H1 (cell line): ENCODE measurements around the gene AOPEP. TPM values are rescaled to one million over a fixed set of nuclear protein-coding genes. Genes with fewer than 3 reads are reported as not detected.

Experiments
- CTCF ChIA-PET: fragments of 300-600 bp; sonication (Branson Sonifier 250); formaldehyde crosslinking; loops from one replicate; lab custom pipeline; 2021; ENCODE audit not compliant: partially characterized antibody; lab: Charles Lee
- POLR2A ChIA-PET: fragments of 300-600 bp; sonication (Branson Sonifier 250); formaldehyde crosslinking; loops from one replicate; lab custom pipeline; 2021; ENCODE audit warnings: inconsistent platforms; ENCODE audit not compliant: partially characterized antibody; lab: Charles Lee
- DNase-seq, 2 experiments: peaks; one replicate each; pipeline versions ENCODE4 v3.0.0 to v3.0.0-alpha.2; 2010 to 2022; ENCODE audit warnings: low spot score in 2 of 2, low read depth in 1 of 2, mixed read lengths in 1 of 2
- FAIRE-seq: peaks from 2 replicates; lab custom pipeline; 2011; peaks lifted over from hg19 to GRCh38; lab: Jason Lieb, UNC
- H2AFZ ChIP-seq: 2 replicates; pipeline ENCODE4 v1.8.1; 2012; ENCODE audit warnings: low read length, inconsistent platforms
- H2AK5ac ChIP-seq: 2 replicates; pipeline ENCODE4 v1.6.1; 2013; ENCODE audit warnings: low read depth, low read length
- H2BK120ac ChIP-seq: replicated peaks from 2 replicates; pipeline ENCODE3; 2013; ENCODE audit warnings: low read depth, low read length, inconsistent platforms
- H2BK12ac ChIP-seq: 2 replicates; pipeline ENCODE4 v1.6.1; 2013; ENCODE audit warnings: low read depth, low read length
- H2BK15ac ChIP-seq: 2 replicates; pipeline ENCODE4 v1.6.1; 2013; ENCODE audit warnings: low read length
- H2BK20ac ChIP-seq: 2 replicates; pipeline ENCODE4 v1.6.1; 2013; ENCODE audit warnings: low read length
- H2BK5ac ChIP-seq: 2 replicates; pipeline ENCODE4 v1.6.1; 2013; ENCODE audit warnings: low read depth, low read length
- H3K14ac ChIP-seq: 2 replicates; pipeline ENCODE4 v1.6.1; 2013; ENCODE audit warnings: inconsistent platforms; ENCODE audit not compliant: insufficient read length
- H3K18ac ChIP-seq: 2 replicates; pipeline ENCODE4 v1.6.1; 2013; ENCODE audit warnings: low read length; ENCODE audit errors: extremely low read depth
- H3K23ac ChIP-seq: 2 replicates; pipeline ENCODE4 v1.6.1; 2013; ENCODE audit warnings: inconsistent platforms; ENCODE audit not compliant: insufficient read length
- H3K23me2 ChIP-seq: 2 replicates; pipeline ENCODE4 v1.6.1; 2013; ENCODE audit warnings: low read depth, low read length
- H3K27ac ChIP-seq: 2 replicates; pipeline ENCODE4 v1.6.1; 2011; ENCODE audit warnings: low read depth, low read length, inconsistent platforms
- H3K27me3 ChIP-seq, 4 experiments: replicated peaks in 1 of 4; 1 replicate in 1 of 4; 2 replicates in 3 of 4; pipeline versions ENCODE4 v1.6.1 to v1.8.1; 2011 to 2013; ENCODE audit warnings: low read length in 3 of 4, mild to moderate bottlenecking in 3 of 4, inconsistent platforms in 2 of 4, mixed read lengths in 2 of 4, moderate library complexity in 1 of 4; ENCODE audit not compliant: control insufficient read depth in 3 of 4, insufficient read depth in 3 of 4; ENCODE audit errors: extremely low read depth in 1 of 4
- H3K36me3 ChIP-seq, 4 experiments: 2 replicates each; pipeline versions ENCODE4 v1.6.1 to v1.8.1; 2011 to 2013; ENCODE audit warnings: mild to moderate bottlenecking in 4 of 4, low read length in 3 of 4, moderate library complexity in 2 of 4, control low read depth in 1 of 4, inconsistent platforms in 1 of 4; ENCODE audit not compliant: insufficient read depth in 4 of 4, control insufficient read depth in 2 of 4
- H3K4ac ChIP-seq: replicated peaks from 2 replicates; pipeline ENCODE3; 2013; ENCODE audit warnings: low read length, low read depth, mixed read lengths, inconsistent platforms; ENCODE audit not compliant: insufficient read length
- H3K4me1 ChIP-seq, 4 experiments: replicated peaks in 1 of 4; 1 replicate in 1 of 4; 2 replicates in 3 of 4; pipeline versions ENCODE4 v1.6.1 to v1.8.1; 2011 to 2013; ENCODE audit warnings: low read length in 3 of 4, inconsistent platforms in 2 of 4, mixed read lengths in 1 of 4; ENCODE audit not compliant: insufficient read depth in 4 of 4, control insufficient read depth in 3 of 4
- H3K4me2 ChIP-seq, 2 experiments: 2 replicates each; pipeline versions ENCODE4 v1.6.1 to v1.8.1; 2011 to 2013; ENCODE audit warnings: low read depth in 2 of 2, low read length in 2 of 2, control low read depth in 1 of 2, inconsistent platforms in 1 of 2, mild to moderate bottlenecking in 1 of 2; ENCODE audit not compliant: insufficient read depth in 1 of 2
- H3K4me3 ChIP-seq, 4 experiments: fragments of 200-600, 300-600 bp in 1 of 4; sonication (generic), shearing (Covaris generic), sonication (Bioruptor Twin) in 1 of 4; 2 replicates each; pipeline versions ENCODE4 v1.5.1 to v1.8.1; 2011 to 2016; ENCODE audit warnings: low read length in 4 of 4, low read depth in 3 of 4, control low read depth in 2 of 4, inconsistent platforms in 2 of 4, mild to moderate bottlenecking in 2 of 4, mixed read lengths in 1 of 4, moderate library complexity in 1 of 4; ENCODE audit not compliant: insufficient read depth in 2 of 4; ENCODE audit errors: extremely low read depth in 1 of 4
- H3K56ac ChIP-seq: replicated peaks from 2 replicates; pipeline ENCODE3; 2013; ENCODE audit warnings: low read depth, mild to moderate bottlenecking, mixed read lengths, low read length, inconsistent platforms; ENCODE audit not compliant: insufficient read length
- H3K79me1 ChIP-seq: 2 replicates; pipeline ENCODE4 v1.6.1; 2013; ENCODE audit warnings: low read depth, low read length, control low read depth
- H3K79me2 ChIP-seq, 2 experiments: 2 replicates each; pipeline versions ENCODE4 v1.6.1 to v1.8.1; 2012 to 2013; ENCODE audit warnings: low read length in 2 of 2, mild to moderate bottlenecking in 2 of 2, inconsistent platforms in 1 of 2; ENCODE audit not compliant: insufficient read depth in 2 of 2, control insufficient read depth in 1 of 2
- H3K9ac ChIP-seq, 4 experiments: replicated peaks in 1 of 4; 1 replicate in 1 of 4; 2 replicates in 3 of 4; pipeline versions ENCODE4 v1.6.1 to v1.8.1; 2011 to 2013; ENCODE audit warnings: low read depth in 3 of 4, low read length in 3 of 4, control low read depth in 2 of 4, mild to moderate bottlenecking in 2 of 4, moderate library complexity in 2 of 4, inconsistent platforms in 1 of 4; ENCODE audit errors: extremely low read depth in 1 of 4
- H3K9me3 ChIP-seq, 2 experiments: 2 replicates each; pipeline versions ENCODE4 v1.6.1 to v1.8.1; 2012 to 2013; ENCODE audit warnings: mild to moderate bottlenecking in 2 of 2, moderate library complexity in 2 of 2, control low read depth in 1 of 2, inconsistent platforms in 1 of 2, low read depth in 1 of 2, low read length in 1 of 2, mixed read lengths in 1 of 2; ENCODE audit not compliant: insufficient read depth in 2 of 2
- H4K20me1 ChIP-seq, 2 experiments: replicated peaks in 1 of 2; 2 replicates each; pipeline versions ENCODE3 to v1.8.1; 2011 to 2013; ENCODE audit warnings: inconsistent platforms in 2 of 2, low read length in 2 of 2, mild to moderate bottlenecking in 1 of 2; ENCODE audit not compliant: insufficient read depth in 2 of 2, control insufficient read depth in 1 of 2
- H4K5ac ChIP-seq: 2 replicates; pipeline ENCODE4 v1.6.1; 2013; ENCODE audit warnings: low read length, low read depth, mixed read lengths, inconsistent platforms; ENCODE audit not compliant: insufficient read length
- H4K8ac ChIP-seq: 2 replicates; pipeline ENCODE4 v1.8.0; 2013; ENCODE audit warnings: mild to moderate bottlenecking, moderate library complexity, low read length, inconsistent platforms; ENCODE audit not compliant: insufficient read depth; ENCODE audit errors: extremely low read depth
- H4K91ac ChIP-seq: replicated peaks from 2 replicates; pipeline ENCODE3; 2013; ENCODE audit warnings: low read length, mixed read lengths, inconsistent platforms; ENCODE audit not compliant: insufficient read length
- CTCF ChIP-seq, 3 experiments: IDR thresholded peaks; 1 replicate in 2 of 3; 2 replicates in 1 of 3; pipeline versions ENCODE4 v1.5.1 to v1.6.1; 2011; ENCODE audit warnings: low read length in 3 of 3, mild to moderate bottlenecking in 3 of 3, inconsistent platforms in 2 of 3, low read depth in 1 of 3, moderate library complexity in 1 of 3; ENCODE audit not compliant: insufficient read depth in 1 of 3; ENCODE audit errors: control extremely low read depth in 1 of 3
- EGR1 ChIP-seq: IDR thresholded peaks from 2 replicates; pipeline ENCODE4 v1.6.1; 2011; ENCODE audit warnings: low read depth, low read length, borderline replicate concordance
- FOSL1 ChIP-seq: IDR thresholded peaks from 2 replicates; pipeline ENCODE4 v1.6.1; 2011; ENCODE audit warnings: mild to moderate bottlenecking, low read depth, low read length, moderate library complexity; ENCODE audit not compliant: insufficient read depth
- PHF8 ChIP-seq: fragments of 200-600 bp; sonication (generic); conservative IDR thresholded peaks from 2 replicates; pipeline ENCODE4 v1.7.1; 2012; ENCODE audit warnings: low read depth, mild to moderate bottlenecking, inconsistent platforms, low read length, moderate library complexity
- RAD21 ChIP-seq, 2 experiments: IDR thresholded peaks in 1 of 2; conservative IDR thresholded peaks in 1 of 2; 2 replicates each; pipeline ENCODE4 v1.6.1; 2011; ENCODE audit warnings: low read depth in 2 of 2, low read length in 2 of 2, improper control_type of control experiment in 1 of 2, inconsistent platforms in 1 of 2, mild to moderate bottlenecking in 1 of 2, moderate library complexity in 1 of 2
- WGBS, 2 experiments: shearing (Covaris generic) in 1 of 2; methylation state at CpG; one replicate each; pipeline versions ENCODE4 v1.1.6 to v1.1.7; 2013 to 2015; ENCODE audit warnings: low lambda C conversion rate in 2 of 2, mixed read lengths in 2 of 2, inconsistent platforms in 1 of 2, low coverage in 1 of 2, missing lambda C conversion rate in 1 of 2; ENCODE audit not compliant: insufficient replicate concordance in 2 of 2, insufficient coverage in 1 of 2, insufficient read length in 1 of 2; ENCODE audit errors: extremely low coverage in 1 of 2, missing lambda C conversion rate in 1 of 2; 5-methylcytosine and 5-hydroxymethylcytosine counted together
- polyA plus RNA-seq, 7 experiments: library from polyadenylated mRNA; depleted of rRNA in 3 of 7; stranded (reverse) in 5 of 7; unstranded in 2 of 7; fragments of >200 nt in 5 of 7; fragments of 200-250 nt in 2 of 7; gene quantifications; 1 replicate in 5 of 7; 2 replicates in 1 of 7; 4 replicates in 1 of 7; pipeline versions ENCODE4 v1.2.1 to v1.2.3, GENCODE V29; 2011 to 2013; ENCODE audit warnings: missing spikeins in 2 of 7, mixed read lengths in 2 of 7
- total RNA-seq: library from RNA; stranded (reverse); fragmentation: NEBNext Ultra II Directional; extraction: Animal tissue kit (Norgen Biotek cat#: 25700); gene quantifications from 2 replicates; pipeline ENCODE4 v1.2.1, GENCODE V29; 2021

The AOPEP gene
- total and polyA plus RNA-seq, 2 of the 8 experiments (the other 6 are each of a cell fraction or from before 2014, with no cell fraction given) = 6.1 to 14.3 TPM

GRCh38 chr9:95116002-95116807 lies 389.7 kb downstream of the AOPEP start:
- no peak overlapping the region for H2BK12ac ChIP-seq
- CTCF ChIA-PET = interaction anchor here (0.6 to 9.5 kb wide), 33 partner anchors 9 to 484 kb away, joined by 3 to 141 read pairs (median 4); no protein-coding TSS in a partner anchor
- no peaks in the 10 kb centered on the region for H3K4me1 ChIP-seq

More at GRCh38 chr9:95116002-95116807, 389.7 kb downstream of the AOPEP start:
- TF ChIP-seq FOSL1 = no peak
- TF ChIP-seq RAD21 (IDR thresholded peaks at IDR 0.05 in 1 of 2, conservative IDR thresholded peaks at IDR 0.05 in 1 of 2; ENCODE audit: low read depth in 2 of 2, low read length in 2 of 2) = peak; percentile 75 to 78
- TF ChIP-seq CTCF (IDR thresholded peaks at IDR 0.05; ENCODE audit: control extremely low read depth in 1 of 3, insufficient read depth in 1 of 3, low read depth in 1 of 3, low read length in 3 of 3) = peak; percentile 30 to 77 (median 67)
- TF ChIP-seq EGR1 = no peak
- no peak for TF ChIP-seq PHF8
- Histone ChIP-seq H3K9ac (no peak overlapping the region), H3K27me3 (no peaks in the 10 kb centered on the region), H3K4me3 (no peak overlapping the region), H4K8ac (no peak overlapping the region), H2AFZ (no peak overlapping the region), H2BK20ac (no peak overlapping the region), H4K20me1 (peaks cover 0 to 2% of the 10 kb centered on the region in 2 experiments), H3K27ac (no peak overlapping the region), H3K36me3 (no peaks in the 10 kb centered on the region; a peak in 1 of 8 replicates), H2BK5ac (no peak overlapping the region), H3K56ac (no peak overlapping the region), H2AK5ac (no peak overlapping the region), H3K23ac (no peak overlapping the region), H3K18ac (no peak overlapping the region), H3K23me2 (no peaks in the 10 kb centered on the region), H3K79me2 (no peaks in the 10 kb centered on the region), H2BK15ac (no peak overlapping the region), H4K5ac (no peak overlapping the region), H2BK120ac (no peak overlapping the region), H3K9me3 (no peaks in the 10 kb centered on the region), H3K79me1 (no peaks in the 10 kb centered on the region), H4K91ac (no peak overlapping the region), H3K4me2 (no peak overlapping the region), H3K4ac (no peak overlapping the region), H3K14ac (no peak overlapping the region)
- 82% methylated on average over 11 of the region's 11 CpGs; no CpG with 5 or more reads in 1 of the 2 experiments for WGBS, 2 experiments
- no peak for DNase-seq
- no peak for FAIRE-seq
- POLR2A ChIA-PET = no interaction called here
